ENCODE data around the gene LY6G5B.

DNA sequence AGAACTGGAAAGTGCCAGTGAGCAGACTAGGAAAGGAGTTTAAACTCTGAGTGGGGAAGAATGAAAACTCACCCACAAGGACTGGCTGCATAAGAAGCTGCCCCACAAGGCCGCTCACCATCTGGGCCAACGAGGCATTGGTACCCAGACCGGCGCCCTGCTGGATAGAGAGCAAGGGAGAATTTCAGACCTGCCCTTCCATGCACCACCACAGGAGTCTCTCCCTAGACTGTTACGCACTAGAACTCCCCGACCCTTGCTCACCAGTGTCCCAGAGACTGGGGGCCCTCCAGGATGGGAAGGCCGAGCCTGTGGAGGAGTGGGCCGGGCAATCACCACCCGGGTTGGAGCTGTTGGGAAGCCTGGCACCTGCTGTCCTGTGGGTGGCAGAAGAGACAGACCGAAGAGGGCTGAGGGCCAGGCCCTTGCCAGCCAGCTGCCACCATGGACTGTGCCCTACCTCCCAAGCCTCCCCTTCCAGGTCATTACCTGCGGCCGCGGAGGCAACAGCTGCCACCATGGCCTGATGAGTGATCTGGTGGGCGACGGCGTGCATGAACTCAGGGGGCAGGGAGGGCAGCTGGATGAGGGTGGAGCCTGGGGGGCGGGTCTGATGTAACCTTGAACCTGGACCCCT, 25.8 kb upstream of the LY6G5B start:
- 0 out of 2 replicates have a peak, but pooled peaks have one; percentile 11 for TF ChIP-seq CTCF (conservative IDR thresholded peaks at IDR 0.05; ENCODE audit: low read depth, low read length)
- TF ChIP-seq EZH2phosphoT487 (IDR thresholded peaks at IDR 0.05; ENCODE audit: borderline replicate concordance, low read length) = no peak
- no peak for TF ChIP-seq EZH2 (IDR thresholded peaks at IDR 0.05; ENCODE audit: low read length, unreplicated experiment)

All from PC-3 (cell line).